ENCODE data around the gene B4GALNT4. TPM values are rescaled to one million over a fixed set of nuclear protein-coding genes. Genes with fewer than 3 reads are reported as not detected.

Gene B4GALNT4
- total and polyA plus RNA-seq, 2 donors from 2014 or later, result 0.82 to 1.4 TPM

GRCh38 chr11:330307-330693 is 39.0 kb upstream of the B4GALNT4 start:
- H3K4me3 ChIP-seq (ENCODE audit: low read length in 3 of 3), result no peak overlapping the region
- FAIRE-seq (no peak), DNase-seq (peak in 2 of 5 donors; percentile 40 to 64)
- H3K9ac ChIP-seq (ENCODE audit: low read length in 3 of 3), result no peak overlapping the region
- H3K4me1 ChIP-seq (ENCODE audit: control insufficient read depth in 2 of 3, insufficient read depth in 2 of 3, low read depth in 1 of 3, low read length in 3 of 3), result peaks cover 0 to 18% (median 15%) of the 10 kb centered on the region in 3 donors
- H3K36me3 ChIP-seq (ENCODE audit: control insufficient read depth in 2 of 3, insufficient read depth in 3 of 3, low read length in 3 of 3), result no peaks in the 10 kb centered on the region
- intact Hi-C loops (cut with DNase I), result no loop called here
- no peaks in the 10 kb centered on the region for H3K27me3 ChIP-seq (ENCODE audit: control insufficient read depth, insufficient read depth, low read length)
- no peak overlapping the region for H3K27ac ChIP-seq (ENCODE audit: low read depth in 2 of 2, low read length in 2 of 2)
- no peak for TF ChIP-seq CTCF (IDR thresholded peaks at IDR 0.05; ENCODE audit: borderline replicate concordance, extremely low read depth, insufficient read depth)
- H3K9me3 ChIP-seq (ENCODE audit: control insufficient read depth in 2 of 3, insufficient read depth in 1 of 3, low read length in 3 of 3), result no peaks in the 10 kb centered on the region

DNA sequence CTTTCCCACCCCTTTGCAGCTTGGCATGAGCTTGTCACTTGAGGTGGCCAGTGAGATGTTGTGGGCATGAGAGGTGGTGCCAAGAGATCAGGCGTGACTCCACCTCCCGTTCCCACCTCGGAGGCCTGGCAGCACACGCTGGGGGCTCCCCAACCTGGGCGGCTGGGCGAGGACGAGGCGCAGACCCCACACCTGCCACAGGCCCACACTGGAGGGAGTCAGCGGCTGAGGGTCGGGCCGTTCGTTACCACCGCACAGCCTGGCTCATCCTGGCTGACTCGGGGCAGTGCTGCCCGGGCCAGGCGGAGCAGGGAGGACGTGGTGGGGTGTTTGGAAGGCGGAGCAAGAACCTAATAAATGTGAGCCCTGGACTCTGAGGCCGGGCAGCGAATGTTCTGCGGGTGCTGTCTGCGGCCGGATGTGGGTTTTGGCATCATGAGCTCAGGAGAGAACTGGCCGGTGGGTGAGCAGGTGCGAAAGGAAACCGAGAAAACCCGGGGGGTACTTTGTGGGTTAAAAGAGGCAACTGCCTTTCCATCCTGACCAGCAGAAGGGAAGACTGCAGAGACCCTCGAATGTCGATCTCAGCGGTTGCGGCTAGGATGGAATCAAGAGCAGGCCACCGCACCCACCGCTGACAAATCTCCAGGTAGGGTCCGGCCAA is 38.5 kb upstream of the B4GALNT4 start:
- Histone ChIP-seq H3K4me3 (ENCODE audit: low read length in 3 of 3) (no peak overlapping the region), H3K9ac (ENCODE audit: low read length in 3 of 3) (no peak overlapping the region), H3K4me1 (ENCODE audit: control insufficient read depth in 2 of 3, insufficient read depth in 2 of 3, low read depth in 1 of 3, low read length in 3 of 3) (peaks cover 0 to 15% (median 14%) of the 10 kb centered on the region in 3 donors), H3K36me3 (ENCODE audit: control insufficient read depth in 2 of 3, insufficient read depth in 3 of 3, low read length in 3 of 3) (no peaks in the 10 kb centered on the region), H3K27ac (ENCODE audit: low read depth in 2 of 2, low read length in 2 of 2) (no peak overlapping the region), H3K27me3 (ENCODE audit: control insufficient read depth, insufficient read depth, low read length) (no peaks in the 10 kb centered on the region), H3K9me3 (ENCODE audit: control insufficient read depth in 2 of 3, insufficient read depth in 1 of 3, low read length in 3 of 3) (no peaks in the 10 kb centered on the region)
- no peak for TF ChIP-seq CTCF (IDR thresholded peaks at IDR 0.05; ENCODE audit: borderline replicate concordance, extremely low read depth, insufficient read depth)
- DNase-seq, result peak in 1 of 5 donors; percentile 71
- no peak for FAIRE-seq
- intact Hi-C loops (cut with DNase I), result no loop called here

GRCh38 chr11:331358-332060 is 37.8 kb upstream of the B4GALNT4 start:
- peaks cover 2 to 11% (median 10%) of the 10 kb centered on the region in 3 donors for H3K4me1 ChIP-seq (ENCODE audit: control insufficient read depth in 2 of 3, insufficient read depth in 2 of 3, low read depth in 1 of 3, low read length in 3 of 3)
- no peak for FAIRE-seq
- H3K36me3 ChIP-seq (ENCODE audit: control insufficient read depth in 2 of 3, insufficient read depth in 3 of 3, low read length in 3 of 3), result no peaks in the 10 kb centered on the region
- H3K27me3 ChIP-seq (ENCODE audit: control insufficient read depth, insufficient read depth, low read length), result no peaks in the 10 kb centered on the region
- H3K27ac ChIP-seq (ENCODE audit: low read depth in 2 of 2, low read length in 2 of 2), result no peak overlapping the region
- H3K9me3 ChIP-seq (ENCODE audit: control insufficient read depth in 2 of 3, insufficient read depth in 1 of 3, low read length in 3 of 3), result no peaks in the 10 kb centered on the region
- H3K4me3 ChIP-seq (ENCODE audit: low read length in 3 of 3), result no peak overlapping the region
- H3K9ac ChIP-seq (ENCODE audit: low read length in 3 of 3), result no peak overlapping the region
- no peak for TF ChIP-seq CTCF (IDR thresholded peaks at IDR 0.05; ENCODE audit: borderline replicate concordance, extremely low read depth, insufficient read depth)
- intact Hi-C loops (cut with DNase I), result no loop called here
- DNase-seq, result peak in 1 of 5 donors; percentile 65
